ENCODE measurements around the gene PGD.

PGD gene

GRCh38 chr1:10398734-10399443, at the start of gene PGD:
PGD (plus strand) TSS chr1:10399064; CDS start chr1:10399118, 54 bp downstream.
- Histone ChIP-seq H3K9ac (ENCODE audit: low read length) (peak within 1 kb of the TSS; percentile 80), H3K36me3 (ENCODE audit: low read length) (0 out of 2 replicates have a peak, but pooled peaks cover 11% of the 10 kb centered on the region), H3K4me3 (ENCODE audit: insufficient read depth, low read length, poor library complexity, severe bottlenecking) (peak within 1 kb of the TSS; percentile 61), H3K79me2 (ENCODE audit: insufficient read depth, low read length) (peaks cover 27% of the 10 kb centered on the region), H2AFZ (ENCODE audit: low read depth, low read length, severe bottlenecking) (peak within 1 kb of the TSS; percentile 98), H4K20me1 (ENCODE audit: low read depth, low read length) (no peaks in the 10 kb centered on the region), H3K4me2 (ENCODE audit: low read depth, low read length, poor library complexity, severe bottlenecking) (peak within 1 kb of the TSS; percentile 86), H3K27ac (ENCODE audit: low read depth, low read length) (peak within 1 kb of the TSS; percentile 74), H3K9me2 (replicated peaks; ENCODE audit: insufficient read depth, low read length) (no peaks in the 10 kb centered on the region), H3F3A (ENCODE audit: insufficient read depth) (no peaks in the 10 kb centered on the region), H3K9me3 (ENCODE audit: insufficient read depth, low read length) (no peaks in the 10 kb centered on the region), H3K27me3 (ENCODE audit: low read length) (no peaks in the 10 kb centered on the region)
- TF ChIP-seq CTCF (IDR thresholded peaks at IDR 0.05; ENCODE audit: insufficient read depth, low read length, poor library complexity, severe bottlenecking) = no peak
- no peak for TF ChIP-seq EZH2phosphoT487 (conservative IDR thresholded peaks at IDR 0.05; ENCODE audit: low read length)

- Histone ChIP-seq H3K27ac (ENCODE audit: low read depth, low read length) (no peak overlapping the region), H3K9me2 (replicated peaks; ENCODE audit: insufficient read depth, low read length) (no peaks in the 10 kb centered on the region)
Observed at GRCh38 chr1:10353282-10353681, 45.6 kb upstream of the PGD start.

GRCh38 chr1:10353693-10354092, 45.2 kb upstream of the PGD start:
- no peaks in the 10 kb centered on the region for H3K79me2 ChIP-seq (ENCODE audit: insufficient read depth, low read length)
- no peaks in the 10 kb centered on the region for H3K27me3 ChIP-seq (ENCODE audit: low read length)
- no peaks in the 10 kb centered on the region for H3K9me3 ChIP-seq (ENCODE audit: insufficient read depth, low read length)
- TF ChIP-seq CTCF (IDR thresholded peaks at IDR 0.05; ENCODE audit: insufficient read depth, low read length, poor library complexity, severe bottlenecking) (no peak), EZH2phosphoT487 (conservative IDR thresholded peaks at IDR 0.05; ENCODE audit: low read length) (no peak)
- H3F3A ChIP-seq (ENCODE audit: insufficient read depth) = no peaks in the 10 kb centered on the region
- no peaks in the 10 kb centered on the region for H4K20me1 ChIP-seq (ENCODE audit: low read depth, low read length)
- no peak overlapping the region for H3K4me3 ChIP-seq (ENCODE audit: insufficient read depth, low read length, poor library complexity, severe bottlenecking)
- no peak overlapping the region for H3K4me2 ChIP-seq (ENCODE audit: low read depth, low read length, poor library complexity, severe bottlenecking)
- no peak overlapping the region for H3K27ac ChIP-seq (ENCODE audit: low read depth, low read length)
- H3K9me2 ChIP-seq (replicated peaks; ENCODE audit: insufficient read depth, low read length) = no peaks in the 10 kb centered on the region
- H2AFZ ChIP-seq (ENCODE audit: low read depth, low read length, severe bottlenecking) = no peak overlapping the region
- H3K36me3 ChIP-seq (ENCODE audit: low read length) = no peaks in the 10 kb centered on the region
- no peak overlapping the region for H3K9ac ChIP-seq (ENCODE audit: low read length)

More at GRCh38 chr1:10353282-10353681, 45.6 kb upstream of the PGD start:
- Histone ChIP-seq H3K9ac (ENCODE audit: low read length) (no peak overlapping the region), H3K4me3 (ENCODE audit: insufficient read depth, low read length, poor library complexity, severe bottlenecking) (no peak overlapping the region), H3K27me3 (ENCODE audit: low read length) (no peaks in the 10 kb centered on the region), H2AFZ (ENCODE audit: low read depth, low read length, severe bottlenecking) (no peak overlapping the region), H3K79me2 (ENCODE audit: insufficient read depth, low read length) (no peaks in the 10 kb centered on the region), H4K20me1 (ENCODE audit: low read depth, low read length) (no peaks in the 10 kb centered on the region), H3K9me3 (ENCODE audit: insufficient read depth, low read length) (no peaks in the 10 kb centered on the region), H3F3A (ENCODE audit: insufficient read depth) (no peaks in the 10 kb centered on the region), H3K4me2 (ENCODE audit: low read depth, low read length, poor library complexity, severe bottlenecking) (no peak overlapping the region), H3K36me3 (ENCODE audit: low read length) (no peaks in the 10 kb centered on the region)
- no peak for TF ChIP-seq CTCF (IDR thresholded peaks at IDR 0.05; ENCODE audit: insufficient read depth, low read length, poor library complexity, severe bottlenecking)
- TF ChIP-seq EZH2phosphoT487 (conservative IDR thresholded peaks at IDR 0.05; ENCODE audit: low read length) = no peak

Measured in SU-DHL-6 (cell line).